Measurements from ENCODE around the gene DCUN1D1.
"Not testable (repeated sequence)": the region's sequence is repeated elsewhere in the genome, so short reads cannot be mapped to it uniquely, and the experiment has no call there.

The DCUN1D1 gene
- 35.9 to 108 (median 77.9) reads per million in 17 experiments for total RNA-seq

DNA sequence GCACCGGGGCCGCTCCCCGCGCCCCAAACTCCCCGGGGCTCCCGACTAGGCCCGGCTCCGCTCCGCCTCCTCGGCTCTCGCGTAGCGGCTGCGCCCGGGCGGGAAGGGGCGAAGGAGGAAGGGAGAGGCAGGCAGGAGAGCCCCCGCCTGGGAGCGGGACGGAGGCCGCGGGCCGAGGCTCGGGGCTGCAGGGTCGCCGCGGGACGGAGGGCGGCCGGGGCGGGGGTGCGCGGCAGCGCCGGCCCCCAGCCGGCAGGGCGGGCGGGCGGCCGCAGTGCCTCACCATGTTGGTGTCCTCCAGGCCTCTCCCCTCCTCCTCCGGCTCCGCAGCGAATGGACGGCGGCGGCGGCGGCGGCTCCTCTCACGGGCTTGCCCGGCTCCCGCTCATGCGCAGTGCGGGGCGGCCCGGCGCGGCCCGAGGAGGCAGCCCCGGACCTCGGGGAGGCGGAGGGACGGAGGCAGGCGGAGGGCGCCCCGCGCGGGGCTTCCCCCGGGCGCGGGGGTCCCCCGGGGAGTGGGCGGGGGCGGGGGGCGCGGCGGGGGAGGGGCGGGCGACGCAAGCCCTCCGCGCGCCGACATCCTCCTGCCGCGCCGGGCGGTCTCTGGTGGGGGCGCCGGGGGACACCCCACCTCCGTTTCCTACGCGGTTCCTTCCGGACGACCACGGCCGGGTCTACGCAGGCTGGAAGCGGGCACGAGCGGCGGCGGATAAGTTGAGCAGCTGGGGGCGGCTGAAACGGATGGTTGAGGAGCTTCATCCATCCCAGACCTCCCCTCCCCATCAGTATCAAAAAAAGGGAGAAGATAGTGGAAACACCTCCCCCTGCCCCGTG lies at the start of gene DCUN1D1:
Gene DCUN1D1 (minus strand): TSS at position 335 of the 834 bp plus-strand sequence. CDS start 49 bp downstream, at position 286.
- peak; percentile 92 to 97 (median 96) for DNase-seq

DNA sequence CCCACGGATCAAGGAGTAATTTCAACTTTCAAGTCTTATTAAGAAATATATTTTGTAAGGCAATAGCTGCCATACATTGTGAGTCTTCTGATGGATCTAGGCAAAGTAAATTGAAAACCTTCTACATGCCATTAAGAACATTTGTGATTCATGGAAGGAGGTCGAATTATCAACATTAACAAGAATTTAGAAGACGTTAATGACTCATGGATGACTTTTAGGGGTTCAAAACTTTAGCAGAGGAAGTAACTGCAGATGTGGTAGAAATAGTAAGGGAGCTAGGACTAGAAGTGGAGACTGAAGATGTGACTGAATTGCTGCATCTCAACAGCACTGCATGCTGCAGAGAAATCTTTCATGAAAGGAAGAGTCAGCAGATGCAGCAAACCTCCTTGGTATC lies 48.1 kb upstream of the DCUN1D1 start:
- no peak for DNase-seq

DNA sequence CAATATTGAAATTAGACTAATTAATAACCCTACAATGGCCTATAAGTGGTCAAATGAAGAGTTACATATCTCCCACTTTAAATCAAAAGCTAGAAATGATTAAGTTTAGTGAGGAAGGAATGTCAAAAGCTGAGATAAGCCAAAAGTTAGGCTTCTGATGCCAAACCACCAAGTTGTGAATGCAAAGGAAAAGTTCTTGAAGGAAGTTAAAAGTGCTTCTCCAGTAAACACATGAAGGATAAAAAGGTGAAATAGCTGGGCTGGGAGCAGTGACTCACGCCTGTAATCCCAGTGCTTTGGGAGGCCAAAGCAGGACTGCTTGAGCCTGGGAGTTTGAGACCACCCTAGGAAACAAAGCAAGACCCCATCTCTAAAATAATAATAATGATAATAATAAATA lies 46.9 kb upstream of the DCUN1D1 start:
- no peak for DNase-seq

DNA sequence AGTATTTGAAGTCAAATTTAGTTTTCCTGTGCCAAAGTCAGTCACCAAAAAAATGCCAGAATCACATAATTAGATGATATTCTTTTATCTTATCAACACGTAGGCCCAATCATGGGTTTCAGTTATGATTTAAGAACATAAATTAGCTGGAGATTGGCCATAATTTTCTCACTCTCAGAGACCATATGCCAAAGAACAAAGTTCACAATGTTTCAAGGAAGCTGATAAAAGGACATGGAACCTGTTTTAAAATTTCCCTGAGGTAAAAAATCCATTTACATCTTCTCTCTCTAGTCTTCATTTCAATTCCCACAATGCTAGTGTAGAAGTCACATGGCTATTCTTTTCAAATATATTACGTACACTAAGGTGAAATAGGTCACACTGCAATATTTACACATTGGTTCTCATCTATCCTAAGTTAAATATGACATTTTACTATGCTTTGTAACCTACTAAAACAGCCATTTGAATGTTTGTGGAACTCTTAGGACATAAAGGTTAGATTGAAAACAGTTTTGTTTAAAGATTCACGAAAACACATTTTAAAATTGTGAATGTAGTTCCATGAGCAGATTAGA lies 42.7 kb upstream of the DCUN1D1 start:
- DNase-seq = no peak

DNA sequence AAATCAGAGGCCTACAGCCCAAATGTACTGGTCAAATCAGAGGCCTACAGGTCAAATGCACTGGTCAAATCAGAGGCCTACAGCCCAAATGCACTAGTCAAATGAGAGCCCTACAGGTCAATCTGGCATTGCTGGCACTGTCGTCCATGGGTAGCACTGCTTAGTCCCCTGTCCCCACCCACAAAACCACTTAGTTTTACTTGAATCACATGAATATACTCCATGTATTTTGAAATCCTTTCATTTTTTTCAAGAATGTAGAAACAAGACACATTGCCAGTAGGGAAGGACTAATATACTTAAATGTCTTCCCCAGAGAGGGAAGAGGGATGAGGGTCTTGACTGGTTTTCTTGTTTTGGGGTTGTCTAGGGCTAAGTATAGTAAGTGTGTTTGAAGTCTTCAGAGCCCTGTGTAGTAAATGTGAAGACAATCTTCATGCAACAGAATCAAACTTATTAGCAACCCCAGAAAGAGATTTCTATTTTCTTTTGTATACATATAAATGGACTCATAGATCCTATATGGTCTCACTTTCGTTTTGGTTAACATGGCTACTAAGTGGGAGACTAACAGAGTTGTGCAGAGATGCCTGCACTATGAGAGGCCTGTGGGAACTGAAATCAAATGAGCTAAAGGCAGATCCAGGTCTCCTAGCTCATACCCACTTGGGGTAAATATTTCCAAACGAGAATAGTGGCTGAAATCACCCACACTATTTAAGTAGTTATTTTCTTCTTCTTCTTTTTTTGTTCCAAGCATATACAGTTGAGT lies 38.3 kb upstream of the DCUN1D1 start:
- no peak for DNase-seq

DNA sequence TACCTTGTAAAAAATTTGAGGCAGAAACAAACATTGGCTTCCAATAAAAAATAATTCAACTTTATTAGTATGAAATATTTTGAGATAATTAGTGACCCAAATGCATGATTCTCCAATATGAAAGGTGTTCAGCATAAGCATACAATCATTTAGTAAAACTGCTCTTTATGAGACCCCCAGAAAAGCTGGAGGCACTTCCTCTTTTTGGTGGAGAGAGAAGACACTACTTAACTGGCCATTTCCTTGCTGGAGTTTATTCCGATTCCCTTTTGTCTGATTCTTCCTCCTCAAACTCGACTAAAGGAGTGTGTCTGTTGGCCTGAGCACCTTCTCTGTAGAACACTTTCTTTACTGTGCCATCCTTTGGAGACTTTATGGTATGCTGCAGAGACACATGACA lies 34.8 kb upstream of the DCUN1D1 start:
- no peak for DNase-seq

DNA sequence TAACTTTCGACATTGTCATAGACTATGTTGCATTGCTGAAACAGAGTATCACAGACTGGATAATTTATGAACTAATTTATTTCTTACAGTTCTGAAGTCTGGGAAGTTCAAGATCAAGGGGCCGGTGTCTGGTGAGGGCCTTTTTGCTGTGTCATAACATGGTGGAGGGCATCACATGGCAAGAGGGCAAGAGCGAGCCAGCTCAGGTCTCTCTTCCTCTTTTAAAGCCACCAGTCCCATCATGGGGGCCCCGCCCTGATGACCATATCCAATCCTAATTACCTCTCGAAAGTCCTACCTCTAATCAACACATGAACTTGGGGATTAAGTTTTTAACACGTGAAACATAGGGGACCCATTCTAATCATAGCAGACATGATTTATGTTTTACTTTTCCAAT lies 33.5 kb upstream of the DCUN1D1 start:
- DNase-seq = peak; percentile 11 to 37 (median 23)

DNA sequence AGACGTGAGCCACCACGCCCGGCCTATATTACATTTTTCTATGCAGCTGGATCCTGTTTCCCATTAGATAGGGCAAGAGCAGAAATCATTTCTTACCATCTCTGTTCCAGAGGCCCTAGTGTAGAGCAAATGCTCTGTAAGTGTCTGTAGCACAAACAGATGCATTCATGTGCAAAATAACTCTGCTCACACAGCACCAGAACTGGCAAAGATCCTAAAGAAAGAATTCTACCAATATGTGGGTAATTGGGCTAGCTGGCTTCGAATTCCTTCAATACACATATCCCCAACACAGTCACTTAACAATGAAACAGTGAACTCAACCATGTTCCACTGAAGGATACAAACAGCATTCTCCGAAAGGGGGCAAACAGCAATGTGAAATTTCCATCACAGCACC lies 32.7 kb upstream of the DCUN1D1 start:
- DNase-seq = no peak

DNA sequence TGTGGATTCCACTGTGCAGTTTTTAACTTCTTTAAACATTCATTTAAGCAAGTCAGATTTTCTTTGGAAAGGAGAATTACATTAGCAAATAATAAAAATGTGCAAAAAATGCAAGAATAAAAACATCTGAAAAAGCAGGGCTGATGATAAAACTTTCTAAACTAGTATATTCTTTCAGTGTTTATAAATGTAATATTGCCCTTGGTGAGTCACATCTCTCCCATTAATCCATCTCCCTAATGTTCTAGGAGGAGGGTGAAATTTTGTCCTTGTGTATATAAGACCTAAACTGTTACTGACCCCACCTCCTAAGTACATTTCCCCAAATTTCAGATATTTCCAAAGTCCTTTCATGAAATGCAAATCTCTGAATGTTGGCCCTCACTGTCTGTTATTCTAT lies 28.5 kb upstream of the DCUN1D1 start:
- DNase-seq = no peak

DNA sequence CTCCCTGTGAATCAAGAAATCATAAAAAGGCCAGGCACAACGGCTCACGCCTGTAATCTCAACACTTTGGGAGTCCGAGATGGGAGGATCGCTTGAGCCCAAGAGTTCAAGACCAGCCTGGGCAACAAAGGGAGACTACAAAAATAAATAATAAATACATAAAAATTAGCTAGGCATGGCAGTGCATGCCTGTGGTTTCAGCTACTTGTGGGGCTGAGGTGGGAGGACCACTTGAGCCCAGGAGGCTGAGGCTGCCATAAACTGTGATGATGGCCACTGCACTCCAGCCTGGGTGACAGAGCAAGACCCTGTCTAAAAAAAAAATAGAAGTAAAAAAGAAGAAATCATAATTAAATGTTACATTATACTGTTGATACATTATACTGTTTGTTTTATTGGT lies 28.0 kb upstream of the DCUN1D1 start:
- no peak for DNase-seq

DNA sequence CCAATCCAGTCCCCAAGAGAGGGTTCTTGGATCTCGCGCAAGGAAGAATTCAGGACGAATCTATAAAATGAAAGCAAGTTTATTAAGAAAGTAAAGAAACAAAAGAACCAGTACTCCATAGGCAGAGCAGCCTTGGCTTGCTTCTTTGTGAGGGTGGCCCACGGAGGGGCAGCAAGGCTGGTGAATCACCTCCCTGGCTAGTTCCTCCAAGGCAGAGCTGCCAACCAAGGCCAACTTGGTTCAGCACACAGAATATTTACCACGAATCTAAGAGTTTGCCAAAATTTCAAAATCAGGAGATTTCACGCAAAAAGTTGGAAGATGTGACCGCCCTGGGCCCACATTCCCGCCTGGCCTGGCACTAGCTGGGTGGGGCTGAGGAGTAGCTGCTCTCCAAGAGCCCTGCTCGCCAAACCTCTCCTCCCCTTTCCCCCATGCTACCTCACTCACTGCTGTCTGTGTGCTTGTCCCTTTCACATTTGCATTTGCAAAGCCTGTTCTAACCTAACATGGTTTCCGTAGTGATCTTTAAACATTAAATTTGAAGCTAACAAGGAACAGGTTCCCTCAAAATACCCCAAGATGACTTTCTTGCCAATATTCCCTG lies 26.2 kb upstream of the DCUN1D1 start:
- DNase-seq = no peak

DNA sequence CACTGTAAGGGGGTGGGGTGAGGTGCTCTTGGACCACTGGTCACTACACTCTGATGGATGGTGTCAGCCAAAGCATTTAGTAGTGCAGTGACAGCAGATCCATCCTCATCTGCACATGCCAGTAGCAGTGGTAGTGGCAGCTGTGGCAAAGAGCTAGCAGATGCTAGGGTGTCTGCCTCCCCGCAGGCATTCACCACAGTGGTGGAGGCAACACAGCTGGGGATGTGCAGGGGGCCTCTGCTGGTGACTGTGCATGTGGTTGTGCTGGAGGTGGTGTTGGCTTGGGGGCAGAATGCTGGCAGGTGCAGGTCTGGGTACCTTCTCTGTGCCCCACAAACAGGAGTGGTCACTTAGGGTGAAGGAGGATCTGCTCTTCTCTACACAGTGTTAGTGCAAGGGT lies 19.4 kb upstream of the DCUN1D1 start:
- DNase-seq = no peak

DNA sequence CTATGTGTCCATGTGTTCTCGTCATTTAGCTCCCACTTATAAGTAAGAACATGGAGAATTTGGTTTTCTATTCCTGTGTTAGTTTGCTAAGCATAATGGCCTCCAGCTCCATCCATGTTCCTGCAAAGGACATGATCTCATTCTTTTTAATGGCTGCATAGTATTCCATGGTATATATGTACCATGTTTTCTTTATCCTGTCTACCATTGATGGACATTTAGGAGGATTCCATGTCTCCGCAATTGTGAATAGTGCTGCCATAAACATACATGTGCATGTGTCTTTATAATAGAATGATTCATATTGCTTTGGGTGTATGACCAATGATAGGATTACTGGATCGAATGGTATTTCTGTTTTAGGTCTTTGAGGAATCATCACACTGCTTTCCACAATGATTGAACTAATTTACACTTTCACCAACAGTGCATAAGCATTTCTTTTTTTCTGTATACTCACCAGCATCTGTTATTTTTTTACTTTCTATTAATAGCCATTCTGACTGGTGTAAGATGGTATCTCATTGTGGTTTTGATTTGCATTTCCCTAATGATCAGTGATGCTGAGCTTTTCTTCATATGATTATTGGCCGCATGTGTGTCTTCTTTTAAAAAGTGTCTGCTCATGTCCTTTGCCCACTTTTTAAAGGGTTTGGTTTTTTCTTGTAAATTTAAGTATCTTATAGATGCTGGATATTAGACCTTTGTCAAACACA lies 13.3 kb upstream of the DCUN1D1 start:
- DNase-seq = not testable (repeated sequence)

DNA sequence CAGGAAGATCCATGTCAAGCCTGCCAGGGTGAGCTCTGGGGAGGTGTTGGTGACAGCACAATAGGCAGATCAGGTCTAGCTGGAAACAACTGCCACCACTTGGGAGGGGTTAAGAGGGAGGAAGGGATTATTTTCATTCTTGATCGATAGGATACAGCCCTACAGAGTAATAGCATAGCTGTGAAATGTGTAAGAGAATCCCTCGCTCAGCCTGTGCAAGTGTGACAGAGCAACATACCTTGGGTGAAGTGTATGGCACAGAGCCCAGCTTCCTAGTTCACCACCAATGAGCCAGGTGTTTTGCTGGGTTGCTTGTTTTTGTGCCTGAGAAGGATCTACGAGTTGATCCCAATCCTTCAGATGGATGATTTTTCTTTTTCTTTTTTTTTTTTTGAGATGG lies 9.2 kb upstream of the DCUN1D1 start:
- no peak for DNase-seq

DNA sequence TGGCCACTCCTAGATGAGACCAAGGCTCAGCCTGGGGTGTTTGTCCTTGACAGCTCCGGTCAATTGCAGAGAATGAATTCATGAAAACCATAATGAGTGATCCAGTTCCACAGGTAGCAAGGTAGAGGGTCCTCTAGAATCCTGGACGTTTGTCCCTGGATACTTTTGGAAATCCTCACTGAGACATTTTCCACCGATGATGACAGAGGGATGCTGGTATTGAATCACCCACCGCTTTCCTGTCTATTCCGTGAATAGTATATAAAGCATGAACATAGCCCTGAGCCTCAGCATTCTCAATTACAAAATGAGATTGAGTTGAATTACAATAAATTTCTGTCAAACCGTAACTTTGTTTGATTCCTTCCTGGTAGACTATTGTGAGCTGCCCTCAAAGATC lies 5.7 kb upstream of the DCUN1D1 start:
- DNase-seq = no peak

DNA sequence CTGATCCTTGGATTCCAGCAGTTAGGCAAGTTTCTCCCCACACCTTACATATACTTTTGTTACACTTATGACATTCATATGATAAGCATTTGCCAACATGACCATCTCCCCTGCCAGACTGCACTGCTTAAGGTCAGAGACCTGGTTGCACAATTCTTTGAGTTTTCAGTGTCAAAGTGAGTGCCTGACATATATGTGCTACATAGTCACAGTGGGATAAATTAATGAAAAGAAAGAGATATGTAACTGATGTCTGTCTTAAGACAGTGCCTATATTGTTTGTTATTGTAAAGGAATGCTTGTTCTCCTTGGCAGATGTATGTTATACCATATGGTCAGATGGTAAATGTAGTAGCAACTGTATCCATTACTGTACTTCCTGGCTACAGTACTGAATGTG lies 3.5 kb upstream of the DCUN1D1 start:
- DNase-seq = no peak

DNA sequence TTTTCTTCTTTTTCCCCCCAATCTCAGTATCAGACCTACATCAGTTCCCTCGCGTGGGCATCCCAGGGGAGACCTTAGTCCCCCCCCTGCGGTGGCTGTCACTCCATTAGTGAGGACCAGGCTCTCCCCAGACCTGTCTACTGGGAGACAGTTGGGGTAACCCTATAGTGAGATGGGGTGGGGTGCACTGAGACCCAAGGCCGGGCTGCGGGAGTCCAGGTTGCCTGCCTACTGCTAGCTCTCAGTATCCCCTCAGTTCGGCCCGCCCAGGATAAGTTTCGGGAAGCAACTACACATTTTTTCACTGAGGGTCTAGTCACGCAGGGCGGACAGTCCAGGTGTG lies 671 bp upstream of the DCUN1D1 start:
- no peak for DNase-seq

DNA sequence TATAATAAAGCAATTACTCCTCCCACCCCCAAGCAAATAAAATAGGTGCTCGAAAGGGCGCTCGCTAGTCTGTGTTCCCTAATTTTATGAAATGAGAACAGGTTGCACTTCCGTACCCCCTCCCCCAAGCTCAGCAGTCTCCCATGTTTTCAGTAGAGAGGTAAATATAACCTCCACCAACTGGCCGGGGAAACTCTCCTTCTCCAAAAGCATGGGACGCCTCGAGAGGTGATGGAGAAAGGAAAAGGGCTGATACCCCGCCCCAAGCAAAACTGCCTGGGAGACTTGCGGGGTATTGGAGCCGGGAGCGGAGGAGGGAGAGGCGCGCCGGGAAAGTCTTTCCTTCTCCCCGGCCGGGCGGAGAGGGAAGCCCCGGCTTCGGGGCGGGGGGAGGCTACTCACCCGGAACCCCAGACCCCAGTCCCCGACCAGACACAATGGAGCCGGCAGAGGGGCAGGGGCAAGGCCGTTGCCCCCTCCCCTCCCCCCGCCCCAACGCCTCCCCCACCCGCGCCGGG lies 605 bp downstream of the DCUN1D1 start:
- DNase-seq = peak; percentile 45 to 66 (median 49)

DNA sequence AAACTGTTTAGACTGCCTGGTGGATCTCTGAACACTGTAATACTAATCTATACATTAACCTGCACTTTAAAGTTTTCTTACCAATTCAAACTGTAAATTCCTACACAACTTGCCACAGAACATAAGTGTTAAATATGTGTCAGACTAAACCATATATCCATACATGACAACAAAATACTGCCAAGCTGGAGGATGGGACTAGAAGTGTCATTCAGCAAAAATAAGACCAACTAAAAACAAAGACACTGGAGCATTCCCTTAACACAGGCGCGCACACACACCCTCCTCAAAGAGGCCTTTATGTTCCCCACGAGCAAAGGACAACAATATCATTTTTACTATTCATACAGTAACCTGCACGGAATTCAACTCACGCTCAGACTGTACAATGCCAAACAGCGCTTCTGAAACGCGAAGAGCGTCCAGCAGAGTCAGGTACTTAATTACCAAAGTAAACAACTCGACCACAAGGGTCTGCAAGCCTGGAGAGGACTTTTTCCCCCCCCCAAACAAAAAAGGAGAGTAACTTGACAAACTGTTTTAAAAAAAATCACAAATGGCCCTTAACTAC lies 1.1 kb downstream of the DCUN1D1 start:
- peak in 3 of 4 experiments; percentile 5 to 14 (median 9) for DNase-seq

DNA sequence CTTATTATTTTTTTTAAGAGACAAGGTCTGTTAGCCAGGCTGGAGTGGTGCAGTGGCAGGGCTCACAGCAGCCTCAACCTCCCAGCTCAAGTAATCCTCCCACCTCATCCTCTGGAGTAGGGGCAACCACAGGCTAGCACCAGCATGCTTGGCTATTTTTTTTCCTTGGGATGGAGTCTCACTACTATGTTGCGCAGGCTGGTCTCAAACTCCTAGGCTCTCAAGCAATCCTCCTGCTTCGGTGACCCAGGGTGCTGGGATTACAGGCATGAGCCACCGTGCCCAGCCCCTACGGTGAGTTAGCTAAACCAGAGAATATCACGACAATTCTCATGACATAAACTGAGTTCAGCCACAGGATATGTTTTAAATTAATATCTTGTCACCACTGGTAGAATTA lies 2.0 kb downstream of the DCUN1D1 start:
- DNase-seq = no peak

DNA sequence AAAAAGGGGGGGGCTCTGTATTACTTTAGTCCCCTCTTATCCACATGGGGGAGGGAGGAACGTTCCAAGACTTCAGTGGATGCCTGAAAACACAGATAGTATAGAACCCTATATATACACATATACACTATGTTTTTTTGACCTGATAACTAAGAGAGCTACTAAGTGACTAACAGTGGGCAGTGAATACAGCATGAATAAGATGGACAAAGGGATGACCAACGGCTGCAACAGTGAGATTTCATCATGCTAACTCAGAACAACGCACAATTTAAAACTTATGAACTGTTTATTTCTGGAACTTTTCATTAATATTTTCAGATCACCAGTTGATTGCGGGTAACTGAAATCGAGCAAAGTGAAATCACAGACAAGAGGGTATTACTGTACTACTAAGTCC lies 7.3 kb downstream of the DCUN1D1 start:
- no peak for DNase-seq

DNA sequence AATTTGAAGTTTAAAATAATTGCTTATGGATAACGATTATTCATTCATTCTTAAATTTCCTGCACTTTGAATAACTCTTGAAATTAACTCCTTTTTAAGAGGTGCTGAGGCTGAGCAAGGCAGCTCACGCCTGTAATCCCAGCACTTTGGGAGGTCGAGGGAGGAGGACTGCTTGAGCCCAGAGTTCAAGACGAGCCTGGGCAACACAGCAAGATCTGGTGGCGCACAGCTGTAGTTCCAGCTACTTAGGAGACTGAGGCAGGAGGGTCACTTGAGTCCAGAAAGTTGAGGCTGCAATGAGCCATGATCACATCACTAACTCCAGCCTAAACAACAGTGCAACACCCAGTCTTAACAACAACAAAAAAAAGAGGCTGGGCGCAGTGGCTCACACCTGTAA lies 8.0 kb downstream of the DCUN1D1 start:
- no peak for DNase-seq

Data from suppressor macrophage (primary cell).